NCI-H2196 (cell line): Measurements from ENCODE around the gene INPP5F.
"Not testable (repeated sequence)": the region's sequence is repeated elsewhere in the genome, so short reads cannot be mapped to it uniquely, and the experiment has no call there.

Source experiments
- DNase-seq: peaks from one replicate; lab custom pipeline; 2025; ENCODE audit not compliant: unreplicated experiment; lab: John Stamatoyannopoulos, UW

Gene INPP5F

DNA sequence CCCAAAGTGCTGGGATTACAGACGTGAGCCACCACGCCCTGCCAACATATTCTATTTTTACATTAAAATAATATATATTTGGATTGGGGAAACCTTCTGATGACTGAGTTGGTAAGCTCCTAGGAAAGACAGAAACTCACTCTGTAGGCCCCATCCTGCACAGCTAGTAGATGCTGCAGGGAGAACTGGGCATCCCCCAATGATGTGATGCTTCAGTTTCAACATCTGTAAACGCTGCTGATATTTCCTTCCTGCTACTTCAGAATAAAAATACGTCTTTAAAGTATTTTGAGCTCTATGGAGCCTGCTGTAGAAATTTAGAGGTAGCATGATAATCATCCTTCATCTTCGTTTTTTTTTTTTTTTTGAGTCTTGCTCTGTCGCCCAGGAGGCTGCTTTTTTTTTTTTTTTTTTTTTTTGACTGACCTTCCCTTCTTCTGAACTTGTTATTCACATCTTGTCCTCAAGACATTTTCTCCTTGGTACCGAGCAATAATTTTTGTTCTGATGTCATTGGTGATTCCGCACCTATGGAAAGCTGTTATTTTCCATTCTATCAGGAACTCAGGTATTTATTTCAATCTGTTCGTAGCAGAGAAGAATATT lies 21.8 kb upstream of the INPP5F start:
- no peak for DNase-seq

DNA sequence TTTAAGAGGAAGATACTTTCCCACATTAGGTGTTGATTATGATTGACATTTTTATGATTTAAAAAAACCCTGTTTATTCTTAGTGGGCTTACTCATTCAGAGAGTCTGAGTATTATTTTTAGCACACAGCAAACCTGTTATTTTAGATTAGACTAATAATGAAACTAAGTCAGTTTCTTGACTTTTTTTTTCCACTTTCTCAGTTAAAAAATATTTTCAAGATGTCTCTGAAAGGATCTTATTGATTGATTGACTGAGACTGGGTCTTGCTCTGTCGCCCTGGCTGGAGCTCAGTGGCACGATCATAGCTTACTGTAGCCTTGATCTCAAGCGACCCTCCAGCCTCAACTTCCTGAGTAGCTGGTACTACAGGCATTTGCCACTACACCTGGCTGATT lies 20.4 kb upstream of the INPP5F start:
- DNase-seq, result no peak

DNA sequence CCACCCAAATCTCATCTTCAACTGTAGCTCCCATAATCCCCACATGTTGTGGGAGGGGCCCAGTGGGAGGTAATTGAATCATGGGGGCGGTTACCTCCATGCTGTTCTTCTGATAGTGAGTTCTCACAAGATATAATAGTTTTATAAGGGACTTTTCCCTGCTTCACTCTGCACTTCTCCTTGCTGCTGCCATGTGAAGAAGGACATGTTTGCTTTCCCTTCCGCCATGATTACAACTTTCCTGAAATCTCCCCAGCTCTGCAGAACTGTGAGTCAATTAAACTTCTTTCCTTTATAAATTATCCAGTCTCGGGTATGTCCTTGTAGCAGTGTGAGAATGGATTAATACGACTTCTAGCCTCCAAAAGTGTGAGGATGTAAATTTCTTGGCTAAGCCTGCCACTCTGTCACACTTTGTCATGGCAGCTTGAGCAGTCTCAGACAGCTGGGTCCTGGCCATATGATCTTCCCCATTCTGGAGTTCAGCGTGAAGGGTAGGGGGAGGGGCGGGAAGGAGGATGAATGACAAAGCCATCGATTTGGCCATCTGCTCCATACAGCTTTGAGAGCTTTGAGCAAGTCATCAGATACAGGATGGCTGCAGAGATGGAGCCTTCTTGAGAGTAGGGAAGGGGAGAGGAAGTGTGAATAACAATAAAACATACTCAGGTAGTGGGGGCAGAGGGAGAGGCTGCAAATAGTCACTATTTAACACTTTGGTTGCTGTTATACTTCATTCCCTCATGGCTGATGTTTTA lies 19.1 kb upstream of the INPP5F start:
- DNase-seq, result no peak

DNA sequence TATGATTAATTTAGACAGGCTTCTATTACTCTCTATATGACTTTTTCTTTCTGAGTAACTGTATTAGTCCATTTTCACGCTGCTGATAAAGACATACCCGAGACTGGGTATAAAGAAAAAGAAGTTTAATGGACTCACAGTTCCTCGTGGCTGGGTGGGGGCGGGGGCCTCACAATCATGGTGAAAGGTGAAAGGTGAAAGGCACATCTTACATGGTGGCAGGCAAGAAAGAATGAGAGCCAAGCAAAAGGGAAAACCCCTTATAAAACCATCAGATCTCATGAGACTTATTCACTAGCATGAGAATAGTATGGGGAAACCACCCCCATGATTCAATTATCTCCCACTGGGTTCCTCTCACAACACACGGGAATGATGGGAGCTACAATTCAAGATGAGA lies 18.5 kb upstream of the INPP5F start:
- DNase-seq, result not testable (repeated sequence)

DNA sequence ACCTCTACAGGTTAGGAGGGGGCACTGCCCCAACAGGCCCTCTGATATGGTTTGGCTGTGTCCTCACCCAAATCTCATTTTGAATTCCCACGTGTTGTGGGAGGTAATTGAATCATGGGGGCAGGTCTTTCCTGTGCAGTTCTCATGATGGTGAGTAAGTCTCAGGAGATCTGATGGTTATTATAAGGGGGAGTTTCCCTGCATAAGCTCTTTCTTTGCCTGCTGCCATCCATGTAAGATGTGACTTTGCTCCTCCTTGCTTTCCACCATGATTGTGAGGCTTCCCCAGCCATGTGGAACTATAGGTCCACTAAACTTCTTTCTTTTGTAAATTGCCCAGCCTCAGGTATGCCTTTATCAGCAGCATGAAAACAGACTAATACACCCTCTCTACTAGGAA lies 14.9 kb upstream of the INPP5F start:
- not testable (repeated sequence) for DNase-seq

DNA sequence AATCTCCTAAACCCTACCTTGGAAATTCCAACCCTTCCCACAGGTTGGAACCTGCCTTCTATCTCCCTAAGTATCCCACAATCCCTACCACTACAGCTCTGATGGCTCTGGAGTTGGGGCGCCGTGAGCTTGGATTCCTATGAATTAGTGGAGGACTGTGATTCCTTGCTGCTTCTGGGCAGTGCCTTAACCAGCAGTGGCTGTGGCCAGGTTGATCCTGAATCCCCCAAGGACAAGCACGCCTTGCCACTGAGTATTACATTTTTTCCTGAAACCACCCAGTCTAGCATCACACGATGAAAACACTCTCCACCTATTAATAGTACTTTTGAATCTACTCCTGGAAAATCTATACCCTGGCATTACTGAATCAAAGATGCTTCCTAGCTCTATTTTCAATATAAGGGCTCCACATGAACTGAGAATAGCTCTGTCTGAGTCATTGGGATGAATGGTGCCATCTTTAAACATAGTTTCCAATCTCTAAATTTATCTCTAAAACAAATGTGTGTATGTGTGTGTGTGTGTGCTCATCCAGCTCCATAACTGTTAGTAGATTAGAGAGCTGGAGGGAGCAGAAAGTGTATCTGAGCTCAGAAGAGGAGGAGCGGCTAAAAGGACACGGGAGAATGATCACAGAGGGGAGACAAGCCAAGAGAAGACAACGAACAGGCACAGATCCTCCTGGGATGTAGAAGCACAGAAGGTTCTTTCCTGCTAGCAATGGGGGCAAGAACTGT lies 11.9 kb upstream of the INPP5F start:
- DNase-seq, result no peak

DNA sequence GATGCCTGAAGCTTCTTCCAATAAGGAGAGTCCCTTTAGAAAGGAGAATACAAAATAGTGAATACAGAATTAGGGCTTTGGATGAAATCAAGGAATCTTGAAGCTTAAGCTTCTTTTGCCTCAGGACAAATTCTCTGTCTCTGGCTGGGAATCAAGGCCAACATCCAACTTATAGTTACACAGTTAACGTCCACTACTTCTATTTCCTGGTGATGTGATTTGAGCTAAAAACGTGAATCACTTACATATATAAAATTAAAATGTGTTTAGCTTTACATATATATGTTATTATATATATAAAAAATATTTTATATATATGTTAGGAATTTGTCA lies 11.4 kb upstream of the INPP5F start:
- DNase-seq, result no peak

DNA sequence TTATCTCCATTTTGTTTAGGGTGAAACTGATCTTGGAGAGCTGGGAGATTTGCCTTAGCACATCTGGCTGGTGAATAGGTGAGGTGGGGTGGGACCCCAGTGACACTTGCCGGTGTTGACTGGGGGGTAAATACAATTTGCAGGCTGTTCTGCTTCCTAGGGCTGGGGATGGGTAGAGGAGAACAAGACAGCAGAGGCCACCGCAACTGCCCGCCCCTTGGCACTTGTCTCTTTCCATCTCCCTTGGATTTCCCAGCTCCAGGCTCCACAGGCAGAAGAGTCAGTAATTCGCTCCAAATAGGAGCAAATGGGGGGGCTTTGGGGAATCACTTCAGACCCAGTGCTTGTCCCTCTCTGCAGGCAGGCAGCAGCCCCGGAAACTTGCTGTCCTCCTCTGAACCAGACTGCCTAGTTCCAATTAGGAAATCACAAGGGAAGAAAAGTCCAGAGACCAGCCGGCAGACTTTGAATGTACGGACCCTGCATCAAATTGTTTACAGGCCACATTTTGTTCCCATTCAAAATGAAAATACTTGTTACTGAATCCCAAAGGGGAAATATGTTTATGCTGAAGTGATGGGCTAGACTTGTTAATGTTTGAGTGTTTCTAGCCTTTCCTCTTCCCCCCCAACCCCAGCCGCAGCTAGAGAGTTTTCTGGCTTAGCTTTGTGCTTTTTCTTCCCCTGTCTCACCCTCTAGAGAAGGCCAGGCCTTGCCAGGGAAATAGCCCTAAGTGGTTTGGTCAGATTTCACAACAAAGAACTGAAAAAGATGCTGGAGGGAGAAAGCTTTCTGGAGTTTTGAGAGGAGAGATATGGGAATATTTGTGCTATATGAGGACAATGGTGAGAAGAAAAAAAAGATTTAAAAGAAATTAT lies 10.0 kb upstream of the INPP5F start:
- no peak for DNase-seq

DNA sequence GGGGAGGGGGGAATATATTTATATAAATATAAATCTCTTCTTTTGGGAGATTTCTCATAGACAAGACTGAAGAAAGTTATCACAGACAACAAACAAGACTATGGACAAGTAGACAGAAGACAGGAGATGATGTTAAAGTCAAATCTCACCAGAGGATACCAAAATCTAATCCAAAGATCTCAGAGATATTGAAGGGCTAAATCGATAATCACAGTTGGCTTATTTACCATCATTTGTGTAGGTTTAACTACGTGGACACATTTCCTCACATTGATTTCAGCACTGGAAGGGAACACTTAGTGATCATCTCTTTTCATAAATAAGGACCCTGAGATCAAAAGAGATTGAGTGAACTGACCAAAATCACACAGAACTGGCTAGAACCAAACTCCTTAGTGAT lies 2.7 kb upstream of the INPP5F start:
- DNase-seq, result no peak

DNA sequence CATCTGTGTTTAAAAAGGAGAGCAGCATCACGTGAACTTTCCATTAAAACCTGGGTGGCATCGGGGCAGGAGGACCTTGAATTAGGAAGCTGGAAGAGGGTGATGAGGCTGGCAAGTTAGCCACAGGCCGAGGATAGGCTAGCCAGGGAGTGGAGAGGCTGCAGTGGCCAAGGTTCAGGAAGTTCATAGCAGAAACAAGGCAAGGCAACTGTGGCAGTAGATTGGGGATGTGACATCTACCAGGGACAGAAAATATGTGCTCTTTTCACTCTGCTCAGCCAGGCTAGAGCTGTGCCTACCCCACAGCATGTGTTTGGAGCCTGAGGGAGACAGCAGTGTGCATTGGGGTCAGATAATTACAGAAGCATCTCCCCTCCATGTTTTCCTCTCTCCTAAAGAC lies 2.2 kb upstream of the INPP5F start:
- DNase-seq, result no peak

DNA sequence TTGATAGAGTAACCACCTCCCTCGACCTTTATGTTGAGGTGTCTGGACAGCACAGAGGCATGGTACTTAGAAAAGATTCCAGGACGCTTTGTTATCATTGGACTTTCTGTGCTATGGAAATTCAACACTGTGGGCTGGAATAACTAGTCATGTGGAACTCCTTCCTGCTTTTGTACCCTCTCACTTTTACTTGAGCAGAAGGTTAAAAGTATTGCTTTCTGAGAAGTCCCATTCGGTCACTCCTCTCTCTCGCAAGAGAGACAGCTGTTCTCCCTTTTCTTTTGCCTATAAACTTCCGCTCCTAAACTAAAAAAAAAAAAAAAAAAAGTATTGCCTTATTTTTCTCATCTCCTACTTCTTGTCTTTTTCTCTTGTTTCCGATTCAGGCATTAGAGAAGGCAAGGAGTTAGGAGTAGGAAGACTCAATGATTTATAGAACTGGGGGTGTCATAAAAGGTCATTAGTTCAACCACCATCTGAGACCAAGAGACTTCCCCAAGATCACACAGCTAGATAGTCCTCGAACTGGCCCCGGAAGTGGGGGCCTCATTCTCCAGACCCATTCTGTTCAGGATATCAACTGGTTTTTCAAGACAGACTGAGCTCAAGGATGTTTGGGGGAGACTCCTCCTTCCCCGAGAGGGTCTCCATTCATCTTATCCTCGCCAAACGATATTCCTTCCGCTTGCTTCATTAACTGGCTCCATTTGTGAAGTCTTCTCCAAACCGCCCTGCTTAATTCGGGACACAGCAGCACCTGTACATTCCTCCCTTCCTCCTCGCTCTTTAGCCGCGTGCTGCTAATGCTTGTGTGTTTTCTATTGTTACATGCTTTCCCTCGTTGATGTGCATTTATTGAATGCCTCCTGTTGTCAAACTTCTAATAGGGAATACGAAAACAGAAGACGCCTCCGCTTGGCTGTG lies 995 bp upstream of the INPP5F start:
- peak; percentile 11 for DNase-seq

DNA sequence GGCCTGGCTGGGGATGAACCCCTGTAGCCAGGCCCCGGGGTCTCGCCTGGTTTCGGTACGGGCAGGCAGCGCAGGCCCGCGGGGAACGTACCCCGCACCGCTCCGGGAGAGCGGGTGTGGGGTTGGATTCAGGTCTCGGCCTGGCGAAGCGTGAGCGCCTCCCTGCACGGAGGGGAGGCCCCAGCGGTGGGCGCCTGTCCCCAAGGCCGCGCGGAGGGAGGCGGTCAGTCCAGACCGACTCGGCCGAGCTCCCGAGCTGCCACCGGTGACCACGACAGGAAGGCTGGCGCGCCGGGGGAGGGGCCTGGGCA lies 378 bp upstream of the INPP5F start:
- no peak for DNase-seq

DNA sequence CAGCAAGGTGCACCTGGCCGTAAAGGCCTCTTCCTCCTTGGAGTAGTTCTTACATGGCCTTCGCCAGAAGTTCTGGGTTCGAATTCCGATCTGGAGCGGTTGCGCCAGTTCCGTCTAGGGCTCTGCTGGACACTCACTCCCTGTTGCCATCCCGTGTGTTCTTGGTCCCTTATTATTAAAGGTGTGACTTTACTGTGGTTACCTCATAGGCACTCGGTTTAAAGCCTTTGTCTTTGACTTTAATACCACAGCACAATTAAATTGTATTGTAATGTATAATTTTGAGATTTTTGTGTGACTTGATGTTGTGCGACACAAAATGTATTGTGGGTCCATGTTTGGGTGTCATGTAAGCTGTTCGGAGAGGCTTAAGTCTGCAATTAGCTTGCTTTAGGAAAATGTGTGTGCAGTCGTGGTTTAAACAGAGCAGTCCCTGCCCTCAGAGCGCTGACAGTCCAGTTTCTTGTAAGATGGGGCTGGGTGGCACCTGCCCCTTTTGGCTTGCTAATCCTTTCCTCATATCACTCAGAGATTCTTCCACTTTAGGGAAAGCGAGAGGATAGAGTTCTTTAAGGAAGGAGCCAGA lies 919 bp downstream of the INPP5F start:
- no peak for DNase-seq

DNA sequence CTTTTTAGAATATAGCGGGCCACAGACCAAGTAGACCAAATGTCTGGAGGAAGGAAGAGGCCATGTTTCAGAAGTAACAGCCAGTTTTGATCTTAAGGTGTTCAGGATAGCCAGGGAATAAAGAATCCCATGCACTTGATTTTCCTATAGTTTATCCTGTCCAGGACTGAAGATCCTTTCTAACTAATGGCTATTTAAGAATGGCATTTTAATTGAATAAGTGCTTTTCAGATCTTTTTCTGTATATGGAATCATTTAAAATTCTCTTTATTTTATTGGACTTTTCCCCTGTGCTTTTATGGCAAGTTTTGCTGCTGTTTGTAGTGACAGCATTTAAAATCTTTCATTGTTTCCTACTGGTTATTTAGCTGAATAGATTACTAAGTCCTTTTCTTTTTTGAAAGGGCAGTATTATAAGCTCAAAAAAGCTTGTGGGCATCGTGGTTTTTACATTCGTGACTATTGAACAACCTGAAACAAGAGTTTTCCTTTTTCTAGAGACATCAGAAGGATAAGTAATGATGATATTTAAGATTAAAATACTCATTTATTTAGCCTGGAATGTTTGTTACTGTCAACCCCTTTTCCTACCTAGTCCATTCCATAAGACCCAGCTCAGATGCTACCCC lies 2.4 kb downstream of the INPP5F start:
- DNase-seq, result no peak

DNA sequence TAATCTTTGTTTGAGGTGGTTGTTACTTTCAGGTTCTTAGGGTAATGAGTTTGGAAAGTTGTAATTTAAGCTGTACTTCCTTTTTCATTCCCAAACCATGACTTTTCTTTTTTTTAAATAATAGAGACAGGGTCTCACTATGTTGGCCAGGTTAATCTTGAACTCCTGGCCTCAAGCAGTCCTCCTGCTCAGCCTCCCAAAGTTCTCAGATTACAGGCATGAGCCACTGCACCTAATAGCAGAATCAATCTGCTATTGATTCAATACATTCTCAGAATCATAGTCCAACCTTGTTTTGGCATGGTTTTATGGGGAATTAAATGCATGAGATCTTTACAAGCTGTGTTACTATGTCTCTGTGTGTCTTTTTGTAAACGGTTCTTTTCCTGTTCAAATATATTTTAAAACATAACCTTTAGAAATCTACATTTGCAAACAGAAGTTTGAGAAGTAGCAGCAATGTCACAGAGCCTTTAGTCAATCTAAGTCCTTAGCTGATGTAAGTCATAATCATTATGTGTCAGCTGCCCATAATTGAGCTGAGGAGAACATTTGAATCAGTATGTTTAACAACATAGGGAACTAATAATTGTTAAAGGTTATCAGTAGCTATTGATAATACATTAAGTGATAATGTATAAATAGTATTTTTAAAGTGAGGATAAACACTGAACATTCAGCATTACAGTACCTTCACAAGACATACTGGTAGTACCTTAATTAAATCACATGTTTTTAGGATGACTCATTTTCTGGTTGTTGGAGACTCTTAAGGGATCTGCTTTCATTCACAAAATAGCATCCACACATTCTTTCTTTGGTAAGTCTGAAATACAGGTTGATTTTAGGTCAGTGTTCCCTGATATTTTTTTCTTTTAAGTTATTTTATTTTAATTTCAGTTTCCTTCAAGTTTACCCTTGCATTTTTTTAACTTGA lies 8.8 kb downstream of the INPP5F start:
- DNase-seq, result no peak

DNA sequence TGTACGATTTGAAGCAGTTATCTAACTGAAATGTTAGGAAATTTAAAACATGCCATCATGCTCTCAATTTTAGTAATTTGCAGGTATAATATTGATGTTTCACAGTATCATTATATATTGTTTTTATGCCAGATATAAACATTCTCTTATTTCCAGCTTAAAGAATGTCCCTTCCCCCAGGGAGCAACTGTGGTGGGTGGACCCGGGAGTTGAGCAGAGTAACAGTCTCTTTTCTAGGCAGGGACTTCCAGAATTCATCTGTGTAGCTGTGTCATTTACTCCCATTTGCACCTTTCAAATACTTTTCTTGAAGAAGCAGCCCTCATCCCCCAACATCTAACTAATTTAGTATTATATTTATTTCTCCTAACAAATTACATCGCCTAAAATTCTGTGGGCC lies 9.6 kb downstream of the INPP5F start:
- no peak for DNase-seq

DNA sequence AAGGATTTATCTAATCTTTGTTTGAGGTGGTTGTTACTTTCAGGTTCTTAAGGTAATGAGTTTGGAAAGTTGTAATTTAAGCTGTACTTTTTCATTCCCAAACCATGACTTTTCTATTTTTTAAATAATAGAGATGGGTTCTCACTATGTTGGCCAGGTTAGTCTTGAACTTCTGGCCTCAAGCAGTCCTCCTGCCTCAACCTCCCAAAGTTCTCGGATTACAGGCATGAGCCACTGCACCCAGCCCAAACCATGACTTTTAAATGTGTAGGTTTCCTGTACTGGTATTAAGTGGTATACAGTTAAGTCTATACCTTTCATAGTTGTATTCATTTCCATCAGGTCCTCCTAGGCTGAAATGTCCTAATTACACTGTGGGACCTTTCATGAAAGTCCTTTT lies 10.4 kb downstream of the INPP5F start:
- DNase-seq, result no peak

DNA sequence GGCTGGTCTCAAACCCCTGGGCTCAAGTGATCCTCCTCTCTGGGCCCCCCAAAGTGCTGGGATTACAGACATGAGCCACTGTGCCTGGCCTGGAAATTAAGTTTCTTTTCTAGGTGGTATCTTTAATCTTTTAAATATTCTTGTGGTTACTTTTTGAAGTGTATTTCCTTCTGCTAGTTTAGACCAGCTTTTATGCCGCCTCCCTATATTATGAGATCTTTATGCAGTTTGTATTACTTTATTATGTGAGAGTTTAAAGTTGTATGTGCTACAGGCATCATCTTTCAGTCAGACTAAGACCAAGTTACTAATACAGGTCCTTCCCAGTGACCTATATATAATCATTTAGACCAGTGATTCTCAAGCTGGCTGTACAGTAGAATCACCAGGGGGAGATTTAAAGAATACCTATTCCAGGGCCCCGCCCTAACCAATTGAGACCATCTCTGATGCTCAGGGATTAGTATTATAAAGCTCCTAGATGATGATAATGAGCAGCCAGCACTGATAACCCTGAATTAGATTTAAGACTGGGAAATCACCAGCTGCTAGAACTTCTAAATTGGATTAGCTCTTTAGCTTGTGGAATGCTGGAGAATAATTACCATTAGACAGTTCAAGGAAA lies 11.3 kb downstream of the INPP5F start:
- no peak for DNase-seq
